Upper lobe of right lung (tissue), 1 donor: ENCODE measurements around the gene HRH2. TPM values are rescaled to one million over a fixed set of nuclear protein-coding genes. Genes with fewer than 3 reads are reported as not detected.

Experiments used
- ATAC-seq: fragments of 200-7000 bp; cut with Tn5 transposase; one replicate; pipeline ENCODE4 v1.9.1; 2020; ENCODE audit warnings: mild to moderate bottlenecking, moderate library complexity
- DNase-seq: peaks from one replicate; pipeline ENCODE4 v3.0.0-alpha.2; 2020
- H3K27ac ChIP-seq: fragments of 200-600 bp; one replicate; pipeline ENCODE4 v1.8.0; 2022
- H3K27me3 ChIP-seq: fragments of 200-600 bp; one replicate; pipeline ENCODE4 v1.8.0; 2022; ENCODE audit warnings: mild to moderate bottlenecking
- H3K36me3 ChIP-seq: fragments of 200-600 bp; one replicate; pipeline ENCODE4 v1.8.0; 2022
- H3K4me1 ChIP-seq: fragments of 200-600 bp; one replicate; pipeline ENCODE4 v1.8.0; 2022
- H3K4me3 ChIP-seq: fragments of 200-600 bp; one replicate; pipeline ENCODE4 v1.8.0; 2022; ENCODE audit warnings: mild to moderate bottlenecking
- H3K9me3 ChIP-seq: fragments of 200-600 bp; one replicate; pipeline ENCODE4 v1.8.0; 2022
- CTCF ChIP-seq: fragments of 200-600 bp; IDR thresholded peaks from one replicate; pipeline ENCODE4 v1.8.0; 2022; ENCODE audit warnings: antibody characterized with exemption
- intact Hi-C: fragments of 100-400 bp; cut with DNase I; formaldehyde crosslinking; loops from one replicate; pipeline ENCODE4 v1.11.0; 2022
- total RNA-seq: library from RNA; stranded (reverse); fragmentation: NEBNext Ultra II Directional; extraction: Animal tissue kit (Norgen Biotek cat#: 25700); gene quantifications from one replicate; pipeline ENCODE4 v1.2.1, GENCODE V29; 2021
- donor health status: DM: no; HTN: yes; CAD: no; lungs with severe emphysema.

HRH2 gene
- total RNA-seq, 1 donor from 2014 or later: 8.2 TPM

- Histone ChIP-seq H3K4me3 (no peak overlapping the region), H3K9me3 (no peaks in the 10 kb centered on the region), H3K27me3 (peaks cover 19% of the 10 kb centered on the region), H3K36me3 (no peaks in the 10 kb centered on the region), H3K4me1 (no peaks in the 10 kb centered on the region), H3K27ac (no peak overlapping the region)
- DNase-seq (no peak), ATAC-seq (no peak)
- TF ChIP-seq CTCF: no peak
- intact Hi-C loops: no loop called here
Observed at GRCh38 chr5:175743676-175744210, 85.9 kb downstream of the HRH2 start.

DNA sequence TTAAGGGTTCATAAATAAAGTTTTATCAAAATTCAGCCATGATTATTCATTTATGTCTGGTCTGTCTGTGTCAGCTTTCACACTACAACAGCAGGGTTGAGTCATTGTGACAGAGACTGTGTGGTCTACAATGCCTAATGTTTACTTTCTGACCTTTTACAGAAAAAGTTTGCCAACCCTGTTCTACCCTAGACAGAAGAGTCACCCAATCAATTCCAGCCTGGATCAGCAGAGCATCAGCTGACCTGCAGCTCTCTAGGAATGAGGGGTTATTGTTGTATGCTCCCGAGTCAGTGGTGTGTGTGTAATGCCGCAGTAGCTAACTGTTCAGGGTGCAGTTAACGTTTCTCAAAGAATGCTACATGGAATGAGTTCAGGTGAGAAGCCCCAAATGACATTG, 87.3 kb downstream of the HRH2 start:
- H3K4me1 ChIP-seq: no peaks in the 10 kb centered on the region
- no peak overlapping the region for H3K4me3 ChIP-seq
- no peak for ATAC-seq
- no peak for TF ChIP-seq CTCF
- no peak overlapping the region for H3K27ac ChIP-seq
- no peaks in the 10 kb centered on the region for H3K9me3 ChIP-seq
- peaks cover 10% of the 10 kb centered on the region for H3K27me3 ChIP-seq
- intact Hi-C loops: no loop called here
- no peaks in the 10 kb centered on the region for H3K36me3 ChIP-seq
- no peak for DNase-seq

DNA sequence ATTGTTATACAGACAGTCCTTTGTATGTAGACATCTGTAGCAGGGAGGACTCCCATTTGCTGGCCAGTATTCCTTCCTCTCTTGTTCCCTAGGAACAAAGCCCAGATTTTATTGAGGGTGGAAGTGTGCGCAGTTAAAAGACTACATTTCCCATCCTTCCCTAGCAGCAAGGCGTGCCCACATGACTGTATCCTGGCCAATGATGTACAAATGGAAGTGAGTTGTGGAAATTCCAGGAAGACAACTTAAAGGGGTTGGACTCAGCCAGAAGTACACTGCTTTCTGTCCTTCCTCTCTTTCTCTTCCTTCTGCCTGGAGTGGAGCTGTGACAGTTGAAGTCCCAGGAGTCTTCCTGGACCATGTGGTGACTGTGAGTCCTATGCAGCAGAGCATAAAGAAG, 89.0 kb downstream of the HRH2 start:
- ATAC-seq (peak; percentile 29), DNase-seq (no peak)
- Histone ChIP-seq H3K27me3 (peaks cover 12% of the 10 kb centered on the region), H3K36me3 (no peaks in the 10 kb centered on the region), H3K27ac (no peak overlapping the region), H3K4me1 (no peaks in the 10 kb centered on the region), H3K9me3 (no peaks in the 10 kb centered on the region), H3K4me3 (no peak overlapping the region)
- intact Hi-C loops: no loop called here
- no peak for TF ChIP-seq CTCF

DNA sequence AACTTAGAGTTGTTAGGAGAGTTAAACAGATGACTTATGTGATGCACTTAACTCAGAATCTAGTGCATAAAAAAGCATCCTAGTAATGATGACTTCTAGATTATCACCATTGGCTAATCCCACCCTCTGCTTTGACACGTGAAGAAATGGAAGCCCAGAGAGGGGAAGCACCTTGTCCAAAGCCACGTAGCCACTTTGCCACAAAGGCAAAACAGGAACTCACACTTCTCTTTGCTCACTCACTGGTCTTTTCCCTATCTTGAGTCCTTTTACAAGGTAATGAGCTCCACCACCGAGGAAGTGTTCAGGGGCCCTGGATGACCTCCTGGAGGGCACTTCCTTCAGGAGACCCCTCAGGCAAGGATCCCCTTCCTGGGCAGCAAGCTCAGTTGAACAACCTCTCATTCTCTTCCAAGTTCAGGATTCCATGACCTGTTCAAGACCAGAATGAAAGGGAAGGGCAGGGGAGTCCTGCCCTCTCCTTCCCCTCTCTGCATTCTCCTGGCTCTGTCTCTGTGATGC, 89.7 kb downstream of the HRH2 start:
- no peak for TF ChIP-seq CTCF
- no peaks in the 10 kb centered on the region for H3K9me3 ChIP-seq
- DNase-seq (no peak), ATAC-seq (no peak)
- no peak overlapping the region for H3K4me3 ChIP-seq
- intact Hi-C loops: no loop called here
- H3K4me1 ChIP-seq: no peaks in the 10 kb centered on the region
- no peaks in the 10 kb centered on the region for H3K36me3 ChIP-seq
- no peak overlapping the region for H3K27ac ChIP-seq
- peaks cover 19% of the 10 kb centered on the region for H3K27me3 ChIP-seq

GRCh38 chr5:175748650-175749049, 90.8 kb downstream of the HRH2 start:
- no peaks in the 10 kb centered on the region for H3K36me3 ChIP-seq
- H3K9me3 ChIP-seq: no peaks in the 10 kb centered on the region
- H3K27ac ChIP-seq: no peak overlapping the region
- TF ChIP-seq CTCF: no peak
- ATAC-seq (no peak), DNase-seq (no peak)
- no peaks in the 10 kb centered on the region for H3K4me1 ChIP-seq
- no peak overlapping the region for H3K4me3 ChIP-seq
- H3K27me3 ChIP-seq: peaks cover 26% of the 10 kb centered on the region
- intact Hi-C loops: no loop called here

DNA sequence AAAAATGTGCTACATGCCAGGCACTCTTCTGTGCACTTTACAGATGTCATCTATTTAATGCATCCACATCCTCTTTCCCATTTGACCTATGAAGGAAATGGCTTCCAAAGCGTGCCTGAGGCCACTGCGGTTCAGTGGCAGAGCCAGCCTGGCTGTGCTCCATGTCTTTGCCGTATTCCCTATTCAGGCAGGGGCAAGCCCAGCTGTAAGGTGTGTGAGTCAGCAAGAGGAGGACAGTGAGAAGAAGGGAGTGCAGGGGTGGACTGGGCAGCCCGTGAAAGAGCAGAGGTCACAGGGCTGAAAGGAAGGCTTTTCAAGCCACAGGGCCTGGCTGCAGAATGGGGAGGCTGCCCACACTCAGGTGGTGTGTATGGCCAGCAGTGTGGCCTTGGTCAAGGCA, 91.7 kb downstream of the HRH2 start:
- H3K27me3 ChIP-seq: peaks cover 34% of the 10 kb centered on the region
- ATAC-seq: no peak

More for the DNA sequence above, 91.7 kb downstream of the HRH2 start:
- H3K4me1 ChIP-seq: no peaks in the 10 kb centered on the region
- H3K9me3 ChIP-seq: no peaks in the 10 kb centered on the region
- H3K36me3 ChIP-seq: no peaks in the 10 kb centered on the region
- intact Hi-C loops: no loop called here
- no peak for DNase-seq
- no peak overlapping the region for H3K27ac ChIP-seq
- TF ChIP-seq CTCF: no peak
- no peak overlapping the region for H3K4me3 ChIP-seq
